ENCODE data around the gene ZNF593OS. TPM values are rescaled to one million over a fixed set of nuclear protein-coding genes. Genes with fewer than 3 reads are reported as not detected.
A peak's percentile ranks its signal among the peaks of the same experiment; 100 is the strongest.

Gene ZNF593OS
- total and polyA plus RNA-seq, 2 donors from 2014 or later = not detected

- Histone ChIP-seq H3K4me3 (ENCODE audit: low read length in 3 of 3) (peak overlapping the region; percentile 81 to 95 (median 83)), H3K27ac (ENCODE audit: low read depth in 2 of 2, low read length in 2 of 2) (no peak overlapping the region), H3K36me3 (ENCODE audit: control insufficient read depth in 2 of 3, insufficient read depth in 3 of 3, low read length in 3 of 3) (peaks cover 0 to 3% (median 0%) of the 10 kb centered on the region in 3 donors), H3K9ac (ENCODE audit: low read length in 3 of 3) (peak overlapping the region; percentile 68 to 91 (median 70)), H3K27me3 (ENCODE audit: control insufficient read depth, insufficient read depth, low read length) (no peaks in the 10 kb centered on the region), H3K4me1 (ENCODE audit: control insufficient read depth in 2 of 3, insufficient read depth in 2 of 3, low read depth in 1 of 3, low read length in 3 of 3) (peaks cover 0 to 6% (median 5%) of the 10 kb centered on the region in 3 donors), H3K9me3 (ENCODE audit: control insufficient read depth in 2 of 3, insufficient read depth in 1 of 3, low read length in 3 of 3) (no peaks in the 10 kb centered on the region)
- intact Hi-C loops (cut with DNase I) = no loop called here
- no peak for FAIRE-seq
- DNase-seq = peak in 1 of 5 donors; percentile 51
- TF ChIP-seq CTCF (IDR thresholded peaks at IDR 0.05; ENCODE audit: borderline replicate concordance, extremely low read depth, insufficient read depth) = no peak
These were observed 1.2 kb downstream of the ZNF593OS start for GRCh38 chr1:26170472-26170821.

DNA sequence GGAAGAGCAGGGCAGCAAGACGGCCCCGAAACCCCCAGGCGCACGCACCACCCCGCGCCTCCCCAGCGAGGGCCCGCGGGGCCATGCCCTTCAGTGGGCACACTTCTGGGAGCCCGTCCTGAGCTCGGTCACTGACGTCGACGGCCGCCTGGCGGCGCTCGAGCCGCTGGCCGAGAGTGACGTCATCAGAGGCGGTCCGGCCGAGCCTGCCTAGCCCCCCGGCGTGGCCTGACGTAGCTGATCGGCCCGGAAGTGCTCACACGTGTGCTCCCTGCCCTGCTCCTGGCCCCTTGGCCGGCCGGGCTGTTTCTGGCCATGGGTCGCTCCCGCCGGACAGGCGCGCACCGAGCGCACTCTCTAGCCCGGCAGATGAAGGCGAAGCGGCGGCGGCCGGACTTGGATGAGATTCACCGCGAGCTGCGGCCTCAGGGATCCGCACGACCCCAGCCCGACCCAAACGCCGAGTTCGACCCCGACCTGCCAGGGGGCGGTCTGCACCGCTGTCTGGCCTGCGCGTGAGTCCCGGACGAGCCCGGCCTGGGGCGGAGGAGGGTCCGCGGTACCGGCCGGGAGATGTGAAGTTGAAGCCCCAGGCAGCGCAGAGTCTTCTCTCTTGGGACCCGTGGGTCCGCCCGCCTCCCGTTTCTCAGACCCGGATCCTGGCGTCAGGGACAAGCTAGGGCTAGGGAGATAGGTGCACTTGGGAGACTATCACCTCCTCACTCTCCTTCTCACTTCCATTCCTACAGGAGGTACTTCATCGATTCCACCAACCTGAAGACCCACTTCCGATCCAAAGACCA, 1.8 kb downstream of the ZNF593OS start, which contains the start of gene ZNF593:
ZNF593 (plus strand) TSS at position 240 of the 803 bp plus-strand sequence; CDS start at position 316, 76 bp downstream.
- peak within 1 kb of the TSS; percentile 33 to 67 for H3K27ac ChIP-seq (ENCODE audit: low read depth in 2 of 2, low read length in 2 of 2)
- no peaks in the 10 kb centered on the region for H3K27me3 ChIP-seq (ENCODE audit: control insufficient read depth, insufficient read depth, low read length)
- H3K9me3 ChIP-seq (ENCODE audit: control insufficient read depth in 2 of 3, insufficient read depth in 1 of 3, low read length in 3 of 3) = no peaks in the 10 kb centered on the region
- FAIRE-seq (peak; percentile 38), DNase-seq (peak; percentile 92 to 98 (median 96))
- H3K9ac ChIP-seq (ENCODE audit: low read length in 3 of 3) = peak within 1 kb of the TSS; percentile 68 to 91 (median 70)
- H3K4me1 ChIP-seq (ENCODE audit: control insufficient read depth in 2 of 3, insufficient read depth in 2 of 3, low read depth in 1 of 3, low read length in 3 of 3) = peaks cover 0 to 6% (median 5%) of the 10 kb centered on the region in 3 donors
- H3K36me3 ChIP-seq (ENCODE audit: control insufficient read depth in 2 of 3, insufficient read depth in 3 of 3, low read length in 3 of 3) = peaks cover 0 to 3% (median 0%) of the 10 kb centered on the region in 3 donors
- TF ChIP-seq CTCF (IDR thresholded peaks at IDR 0.05; ENCODE audit: borderline replicate concordance, extremely low read depth, insufficient read depth) = peak; percentile 96
- intact Hi-C loops (cut with DNase I) = no loop called here
- H3K4me3 ChIP-seq (ENCODE audit: low read length in 3 of 3) = peak within 1 kb of the TSS; percentile 81 to 95 (median 83)

DNA sequence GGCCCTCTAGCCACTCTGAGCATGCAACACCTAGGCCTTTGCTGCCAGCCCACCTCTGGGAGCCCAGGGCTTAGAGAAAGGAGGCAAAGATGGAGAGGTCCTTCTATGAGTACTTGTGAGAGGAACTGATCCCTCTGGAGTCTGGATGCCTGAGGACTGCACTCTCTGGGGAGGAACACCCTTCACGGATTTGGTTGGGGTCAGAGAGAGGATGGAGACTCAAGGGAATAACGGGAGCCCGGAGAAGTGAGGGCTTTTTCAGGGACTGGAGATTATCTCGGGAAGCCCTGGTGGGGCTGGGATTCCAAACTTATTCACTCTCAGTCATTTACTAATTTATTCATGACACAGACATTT, 2.5 kb downstream of the ZNF593OS start:
- Histone ChIP-seq H3K27me3 (ENCODE audit: control insufficient read depth, insufficient read depth, low read length) (no peaks in the 10 kb centered on the region), H3K4me3 (ENCODE audit: low read length in 3 of 3) (peak overlapping the region in 1 of 3 donors; percentile 95), H3K9me3 (ENCODE audit: control insufficient read depth in 2 of 3, insufficient read depth in 1 of 3, low read length in 3 of 3) (no peaks in the 10 kb centered on the region), H3K36me3 (ENCODE audit: control insufficient read depth in 2 of 3, insufficient read depth in 3 of 3, low read length in 3 of 3) (peaks cover 0 to 3% (median 0%) of the 10 kb centered on the region in 3 donors), H3K27ac (ENCODE audit: low read depth in 2 of 2, low read length in 2 of 2) (peak overlapping the region in 1 of 2 donors; percentile 23), H3K4me1 (ENCODE audit: control insufficient read depth in 2 of 3, insufficient read depth in 2 of 3, low read depth in 1 of 3, low read length in 3 of 3) (peaks cover 0 to 10% (median 5%) of the 10 kb centered on the region in 3 donors), H3K9ac (ENCODE audit: low read length in 3 of 3) (peak overlapping the region in 2 of 3 donors; percentile 13 to 91)
- intact Hi-C loops (cut with DNase I) = no loop called here
- DNase-seq (peak in 1 of 5 donors; percentile 54), FAIRE-seq (no peak)
- TF ChIP-seq CTCF (IDR thresholded peaks at IDR 0.05; ENCODE audit: borderline replicate concordance, extremely low read depth, insufficient read depth) = no peak

All from kidney (tissue), 14 donors.